HG02763 (cell line): ENCODE results near the gene CLSTN1.
"Not testable (repeated sequence)": the region's sequence is repeated elsewhere in the genome, so short reads cannot be mapped to it uniquely, and the experiment has no call there.

ENCODE experiments used
- ATAC-seq: cut with Tn5 transposase; IDR thresholded peaks from one replicate; pipeline ENCODE4 v1.9.1; 2021; ENCODE audit warnings: mild to moderate bottlenecking, moderate library complexity; ENCODE audit not compliant: unreplicated experiment

CLSTN1 gene

DNA sequence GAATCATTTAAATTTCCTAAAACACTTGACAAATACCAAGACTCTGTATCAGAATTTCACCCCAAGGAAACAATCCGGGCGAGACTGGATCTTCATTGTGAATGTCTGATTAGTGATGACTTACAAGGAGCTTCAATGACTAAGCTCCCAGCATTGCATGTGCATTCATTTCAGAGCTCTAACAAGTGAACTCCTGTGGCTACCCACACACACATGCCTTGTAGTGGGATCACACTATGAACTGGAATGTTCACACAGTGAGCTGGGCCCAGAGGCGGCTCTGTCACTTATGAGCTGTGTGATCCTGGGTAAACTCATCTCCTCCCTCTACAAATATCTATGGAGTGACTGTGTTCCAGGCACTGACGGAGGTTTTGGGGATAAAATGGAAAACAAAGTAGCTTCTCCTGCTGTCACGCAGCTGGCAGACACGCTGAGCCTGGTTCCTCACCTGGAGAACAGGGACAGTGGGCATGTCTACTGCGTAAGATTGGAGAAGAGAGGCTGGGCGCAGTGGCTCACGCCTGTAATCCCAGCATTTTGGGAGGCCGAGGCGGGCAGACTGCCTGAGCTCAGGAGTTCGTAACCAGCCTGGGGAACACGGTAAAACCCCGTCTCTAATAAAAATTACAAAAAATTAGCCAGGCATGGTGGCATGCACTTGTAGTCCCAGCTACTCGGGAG, 56.9 kb downstream of the CLSTN1 start:
- no peak for ATAC-seq

DNA sequence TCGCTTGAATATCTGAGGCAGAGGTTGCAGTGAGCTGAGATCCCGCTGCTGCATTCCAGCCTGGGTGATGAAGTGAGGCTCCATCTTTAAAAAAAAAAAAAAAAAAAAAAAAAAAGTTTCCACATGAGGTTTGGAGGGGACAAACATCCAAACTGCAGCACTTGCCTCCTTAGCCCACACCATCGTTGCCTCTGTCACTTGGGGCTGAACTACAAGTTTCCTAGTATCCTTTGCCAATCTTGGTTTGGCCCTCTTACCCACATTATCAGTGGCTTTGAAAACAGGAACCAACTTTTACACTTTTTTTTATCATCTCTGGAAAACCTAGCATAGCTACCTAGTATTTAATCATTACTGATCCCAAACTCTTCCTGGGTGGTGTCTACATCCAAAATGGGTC, 59.2 kb downstream of the CLSTN1 start:
- no peak for ATAC-seq

DNA sequence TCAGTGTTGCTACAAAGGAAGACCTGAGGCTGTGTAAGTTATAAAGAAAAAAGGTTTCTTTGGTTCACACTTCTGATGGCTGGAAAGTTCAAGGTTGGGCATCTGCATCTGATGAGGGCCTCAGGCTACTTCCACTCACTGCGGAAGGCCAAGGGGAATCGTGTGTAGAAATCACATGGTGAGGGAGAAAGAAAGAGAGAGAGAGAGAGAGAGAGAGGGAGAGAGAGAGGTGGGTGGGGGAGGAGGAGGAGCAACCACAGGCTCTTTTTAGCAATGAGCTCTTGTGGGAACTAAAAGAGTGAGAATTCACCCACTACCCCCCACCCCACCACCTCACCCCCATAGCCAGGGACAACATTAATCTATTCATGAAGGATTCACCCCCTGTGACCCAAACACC, 59.9 kb downstream of the CLSTN1 start:
- no peak for ATAC-seq

DNA sequence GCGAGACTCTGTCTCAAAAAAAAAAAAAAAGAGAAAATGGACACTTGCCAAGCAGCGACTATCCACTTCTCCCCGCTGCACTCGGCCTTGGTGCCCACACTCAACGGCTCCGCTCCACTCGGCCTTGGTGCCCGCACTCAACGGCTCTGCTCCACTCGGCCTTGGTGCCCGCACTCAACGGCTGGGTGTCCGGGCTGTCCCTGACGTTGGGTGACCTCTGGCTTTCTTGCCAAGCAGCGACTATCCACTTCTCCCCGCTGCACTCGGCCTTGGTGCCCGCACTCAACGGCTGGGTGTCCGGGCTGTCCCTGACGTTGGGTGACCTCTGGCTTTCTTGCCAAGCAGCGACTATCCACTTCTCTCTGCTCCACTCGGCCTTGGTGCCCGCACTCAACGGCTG, 61.3 kb downstream of the CLSTN1 start:
- not testable (repeated sequence) for ATAC-seq

DNA sequence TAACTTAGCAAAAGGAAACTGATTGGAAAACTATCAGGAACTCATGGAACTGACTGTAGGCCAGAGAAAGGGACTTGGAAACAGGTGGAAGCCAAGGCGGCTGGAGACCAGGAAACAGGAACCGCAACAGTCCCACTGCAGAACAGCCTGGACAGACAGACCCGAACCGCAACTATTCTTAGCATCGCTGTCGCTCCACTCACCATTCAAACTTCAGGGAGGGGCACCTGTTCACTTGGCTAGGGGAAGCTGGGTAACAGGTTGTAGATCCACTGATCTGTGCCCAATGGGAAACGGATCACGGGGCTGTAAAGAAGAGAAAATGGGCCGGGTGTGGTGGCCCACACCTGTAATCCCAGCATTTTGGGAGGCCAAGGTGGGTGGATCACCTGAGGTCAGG, 61.9 kb downstream of the CLSTN1 start:
- ATAC-seq = no peak

DNA sequence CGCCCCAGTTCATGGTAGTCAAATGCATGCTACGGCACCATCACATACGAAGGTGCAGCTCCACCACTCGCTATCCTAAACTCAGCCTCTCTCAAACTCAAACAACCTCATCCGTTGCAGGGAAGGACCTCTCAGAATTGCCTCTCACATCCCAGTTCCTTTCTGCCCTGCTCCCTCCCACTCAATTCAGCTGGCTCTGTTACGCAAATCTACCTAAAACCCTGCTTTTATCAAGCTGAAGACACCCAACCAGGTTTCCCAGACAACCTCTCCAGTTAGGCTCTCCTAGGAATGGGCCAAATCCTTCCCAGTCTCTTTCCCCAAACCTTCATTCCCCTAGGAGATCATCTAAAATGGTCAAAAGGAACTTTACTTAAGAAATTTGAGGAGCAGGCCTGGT, 62.9 kb downstream of the CLSTN1 start:
- no peak for ATAC-seq

DNA sequence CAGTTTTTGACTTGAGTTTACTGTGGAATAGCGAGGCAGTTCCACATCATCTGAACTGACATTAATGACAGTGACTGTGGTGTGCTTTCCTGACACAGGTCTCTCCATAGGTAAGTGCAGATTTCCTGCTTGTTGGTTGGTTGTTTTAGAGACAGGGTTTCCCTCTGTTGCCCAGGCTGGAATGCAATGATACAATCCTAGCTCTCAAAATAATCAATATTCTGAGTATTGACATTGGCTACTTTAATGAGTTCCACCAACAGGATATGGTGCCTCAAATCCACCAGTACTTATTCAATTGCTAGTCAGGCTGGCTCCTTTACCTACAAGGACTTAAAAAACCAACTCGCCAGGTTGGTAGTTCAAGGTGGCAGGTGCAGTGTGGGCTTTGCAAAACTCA, 63.8 kb downstream of the CLSTN1 start:
- no peak for ATAC-seq

DNA sequence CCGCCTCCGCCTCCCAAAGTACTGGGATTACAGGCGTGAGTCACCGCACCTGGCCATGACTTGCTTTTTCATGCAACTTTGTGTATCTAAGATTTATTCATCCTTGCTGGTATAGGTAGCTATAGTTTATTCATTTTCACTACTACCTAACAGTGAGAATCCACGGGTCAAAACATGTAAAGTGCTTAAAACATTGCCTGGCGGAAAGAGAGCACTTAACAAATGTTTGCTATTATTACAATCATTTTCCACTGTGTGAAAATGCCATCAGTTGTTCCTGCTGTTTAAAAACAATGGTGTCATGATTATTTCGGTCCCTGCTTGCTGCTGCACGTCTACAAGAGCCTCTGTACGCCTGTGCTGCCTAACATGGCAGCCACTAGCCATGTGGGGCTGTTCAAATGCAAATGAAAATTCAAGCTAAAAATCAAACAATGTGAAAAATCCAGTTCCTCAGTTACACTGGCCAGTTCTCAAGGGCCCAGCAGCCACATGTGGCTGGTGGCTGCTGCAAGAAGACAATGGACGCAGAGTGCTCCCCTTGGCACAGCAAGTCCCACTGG, 65.1 kb downstream of the CLSTN1 start:
- no peak for ATAC-seq

DNA sequence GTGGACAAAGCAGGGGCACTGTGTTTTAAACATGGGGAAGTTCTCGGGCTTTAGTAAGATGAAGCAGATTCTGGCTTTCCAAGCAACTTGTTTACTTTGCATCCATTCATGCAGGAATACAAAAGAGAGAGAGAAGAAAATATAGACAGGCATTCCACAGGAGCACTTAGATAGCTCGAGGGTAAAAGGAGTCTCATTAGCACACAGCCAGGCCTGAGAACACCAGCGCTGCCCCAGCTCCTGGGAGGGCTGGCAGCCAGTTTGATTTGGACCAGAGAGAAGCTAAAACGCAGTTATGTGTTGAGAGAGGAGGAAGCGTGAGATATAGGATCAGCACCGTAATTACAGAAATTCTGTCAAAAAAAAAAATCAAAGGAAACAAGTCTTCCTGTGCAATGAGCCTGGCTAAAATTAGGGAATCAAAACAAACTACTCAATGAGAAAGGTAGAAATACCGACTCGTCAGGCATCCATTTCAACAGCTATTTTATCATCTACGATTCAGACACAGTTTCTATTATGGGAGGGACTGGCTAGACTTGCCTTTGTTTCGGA, 68.2 kb downstream of the CLSTN1 start:
- no peak for ATAC-seq

DNA sequence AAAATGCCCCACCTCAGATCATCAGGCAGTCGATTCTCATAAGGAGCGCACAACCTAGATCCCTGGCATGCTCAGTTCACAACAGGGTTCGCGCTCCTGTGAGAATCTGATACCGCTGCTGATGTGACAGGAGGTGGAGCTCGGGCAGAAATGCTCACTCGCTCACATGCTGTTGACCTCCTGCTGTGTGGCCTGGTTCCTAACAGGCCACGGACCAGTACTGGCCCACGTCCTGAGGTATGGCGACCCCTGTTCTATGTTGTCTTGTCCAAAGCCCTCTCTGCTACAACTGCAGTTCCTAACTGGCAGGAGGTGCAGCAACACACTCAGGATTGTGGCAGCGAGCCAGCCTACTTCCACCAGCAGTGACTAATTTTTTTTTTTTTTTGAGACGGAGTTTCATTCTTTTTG, 70.6 kb downstream of the CLSTN1 start:
- ATAC-seq = no peak

DNA sequence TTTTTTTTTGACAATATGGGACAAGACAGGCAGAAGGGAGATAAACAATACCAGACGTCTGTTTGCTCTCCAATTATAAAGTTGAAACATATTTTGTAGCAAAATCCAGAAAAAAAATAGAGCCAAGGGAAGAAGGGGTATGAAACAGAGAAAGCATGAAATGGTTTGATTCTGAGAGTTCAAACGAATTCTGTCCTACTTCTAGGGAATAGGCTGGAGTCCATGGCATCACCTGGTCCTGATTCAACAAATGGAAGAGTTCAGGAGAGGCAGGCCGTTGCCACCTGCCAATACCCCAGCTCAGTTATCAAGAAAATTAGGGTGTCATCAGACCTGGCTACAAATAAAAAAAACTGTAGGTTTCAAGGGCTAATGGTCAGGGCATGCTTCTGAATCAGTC, 71.8 kb downstream of the CLSTN1 start:
- no peak for ATAC-seq

DNA sequence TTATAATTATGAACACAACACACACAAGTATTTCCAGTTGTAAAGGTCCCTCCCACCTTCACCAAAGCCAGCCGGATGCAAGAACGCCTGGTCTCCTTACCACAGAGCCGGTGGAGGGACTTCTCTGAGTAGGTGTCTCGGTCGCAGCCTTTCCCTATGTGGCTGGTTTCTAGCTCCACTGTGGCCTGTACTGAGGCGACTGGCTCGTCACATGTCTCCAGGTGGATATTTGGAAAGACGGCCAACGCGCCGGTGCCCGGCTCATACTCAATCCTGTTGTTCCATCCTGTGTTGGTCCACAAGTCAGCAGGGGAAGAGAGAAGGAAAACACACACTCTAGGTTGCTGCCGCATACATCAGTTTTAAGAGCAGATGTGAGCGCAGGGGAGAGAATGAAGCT, 74.4 kb downstream of the CLSTN1 start:
- no peak for ATAC-seq

DNA sequence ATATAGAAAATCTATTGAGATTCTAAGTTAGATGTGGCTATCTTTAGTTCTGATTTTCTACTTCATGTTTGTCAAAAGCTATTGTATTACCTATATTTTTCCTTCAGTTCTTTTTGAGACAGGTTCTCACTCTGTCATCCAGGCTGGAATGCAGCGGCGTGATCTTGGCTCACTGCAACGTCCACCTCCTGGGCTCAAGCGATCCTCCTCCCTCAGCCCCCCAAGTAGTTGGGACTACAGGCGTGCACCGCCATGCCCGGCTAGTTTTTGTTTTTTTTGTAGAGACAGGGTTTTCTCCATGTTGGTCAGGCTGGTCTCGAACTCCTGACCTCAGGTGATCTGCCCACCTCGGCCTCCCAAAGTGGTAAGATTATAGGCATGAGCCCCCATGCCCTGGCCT, 75.4 kb downstream of the CLSTN1 start:
- not testable (repeated sequence) for ATAC-seq

DNA sequence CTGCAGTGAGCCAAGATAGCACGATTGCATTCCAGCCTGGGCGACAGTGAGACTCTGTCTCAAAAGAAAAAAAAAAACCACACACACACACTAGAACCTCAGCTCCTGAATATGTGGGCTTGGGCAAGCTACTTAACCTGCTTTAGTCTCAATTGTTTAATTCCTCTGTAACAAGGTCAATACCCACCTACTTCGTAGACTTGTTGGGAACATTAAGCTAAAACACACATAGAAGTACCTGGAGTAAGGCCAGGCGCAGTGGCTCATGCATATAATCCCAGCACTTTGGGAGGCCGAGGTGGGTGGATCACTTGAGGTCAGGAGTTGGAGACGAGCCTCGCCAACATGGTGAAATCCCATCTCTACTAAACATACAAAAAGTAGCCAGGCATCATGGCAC, 77.1 kb downstream of the CLSTN1 start:
- no peak for ATAC-seq

DNA sequence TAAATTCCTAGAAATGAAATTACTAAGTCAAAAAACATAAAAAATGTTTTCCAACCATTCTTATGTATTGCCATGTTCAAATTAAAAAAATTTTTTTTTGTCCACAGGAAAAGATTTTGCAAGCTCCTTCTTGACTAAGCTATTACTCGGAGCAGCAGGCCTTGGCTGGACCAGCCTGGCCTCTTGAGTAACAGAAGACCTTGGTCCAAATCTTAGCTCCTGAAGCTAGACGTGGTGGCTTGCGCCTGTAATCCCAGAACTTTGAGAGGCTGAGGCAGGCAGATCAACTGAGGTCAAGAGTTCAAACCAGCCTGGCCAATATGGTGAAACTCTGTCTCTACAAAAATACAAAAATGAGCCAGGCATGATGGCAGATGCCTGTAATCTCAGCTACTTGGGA, 77.6 kb downstream of the CLSTN1 start:
- ATAC-seq = no peak

DNA sequence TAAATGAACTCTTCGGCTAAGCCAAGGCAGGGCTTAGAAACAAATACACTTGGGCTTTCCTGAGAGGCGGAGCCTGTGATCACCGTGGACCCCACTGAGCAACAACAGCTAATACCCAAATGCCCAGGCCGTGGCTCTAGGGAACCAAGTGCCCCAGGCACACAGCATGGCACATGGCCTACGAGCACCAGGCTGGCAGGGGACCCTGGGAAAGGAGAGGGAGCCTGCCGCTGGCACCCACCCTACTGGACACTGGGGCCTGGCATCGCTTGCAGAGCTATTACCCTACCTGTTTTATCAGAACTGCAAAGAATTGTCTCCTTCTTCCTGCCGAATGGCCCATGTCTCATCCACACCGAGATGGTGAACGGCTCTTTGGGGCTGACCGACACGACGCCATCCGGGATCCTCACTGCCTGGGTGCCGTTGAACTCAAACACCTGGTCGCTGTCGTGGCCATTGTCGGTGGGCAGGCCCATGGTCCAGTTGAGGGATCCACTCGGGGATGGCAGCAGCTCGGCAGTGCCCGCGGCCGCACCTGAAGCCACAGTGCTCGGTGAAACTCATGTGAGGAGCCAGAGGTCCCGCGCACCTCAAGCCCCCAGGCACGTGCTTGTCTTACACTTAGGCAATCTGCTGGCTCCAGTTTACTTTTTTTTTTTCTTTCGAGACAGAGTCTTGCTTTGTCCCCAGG, 79.5 kb downstream of the CLSTN1 start:
- ATAC-seq = no peak

DNA sequence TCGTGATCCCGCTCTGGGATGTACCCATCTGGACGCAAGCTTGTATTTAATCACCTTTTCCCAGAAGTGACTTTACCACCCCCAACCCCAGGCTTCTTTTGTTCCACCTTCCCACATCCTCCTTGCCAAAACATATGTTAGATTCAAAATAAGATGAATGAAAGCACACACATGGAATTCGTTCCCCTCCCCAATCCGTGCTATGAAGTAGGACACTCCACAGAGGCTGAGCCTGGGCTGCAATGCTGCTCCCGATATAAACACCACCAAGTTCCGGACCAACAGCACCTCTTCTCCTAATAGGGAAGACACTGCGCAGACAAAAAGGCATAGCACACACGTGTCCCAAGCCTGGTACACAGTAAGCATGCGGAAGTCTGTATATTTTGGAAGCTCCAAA, 86.1 kb downstream of the CLSTN1 start:
- no peak for ATAC-seq

DNA sequence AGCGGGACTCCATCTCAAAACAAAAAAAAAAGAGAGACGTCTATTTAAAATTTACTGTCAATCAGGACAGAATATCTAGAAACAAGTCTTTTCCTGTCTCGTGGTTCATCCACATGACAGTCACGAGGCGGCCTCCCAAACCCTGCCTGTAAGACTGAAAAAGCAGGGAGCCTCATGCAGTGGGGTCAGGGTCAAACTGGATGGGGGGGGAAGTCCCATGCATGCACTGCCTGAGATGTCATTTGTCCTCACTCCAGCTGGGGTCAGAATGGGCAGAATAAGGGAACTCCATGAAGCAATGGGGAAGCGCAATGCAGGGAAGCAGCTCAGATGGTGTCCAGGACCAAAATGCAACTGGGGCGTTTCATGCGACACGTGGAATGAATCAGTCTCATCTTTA, 86.7 kb downstream of the CLSTN1 start:
- ATAC-seq = no peak

DNA sequence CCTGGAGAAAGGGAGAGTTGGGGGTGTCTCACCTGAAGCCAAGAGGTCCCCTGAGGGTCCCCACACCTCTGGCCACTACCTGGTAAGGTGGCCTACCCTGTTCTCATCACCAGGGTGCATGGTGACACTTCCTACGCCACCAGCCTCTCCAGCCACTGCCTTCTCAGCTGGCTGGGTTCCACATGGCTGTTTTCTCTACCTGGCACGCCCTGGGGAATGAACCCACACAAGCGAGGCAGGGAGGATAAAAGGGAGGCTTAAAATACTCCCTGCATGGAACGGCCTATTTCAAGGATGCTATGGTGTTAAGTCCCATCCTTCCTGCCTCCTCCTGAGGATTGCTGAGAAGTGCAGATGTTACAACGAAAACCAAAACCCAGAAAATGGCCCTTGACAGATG, 87.5 kb downstream of the CLSTN1 start:
- ATAC-seq = no peak

DNA sequence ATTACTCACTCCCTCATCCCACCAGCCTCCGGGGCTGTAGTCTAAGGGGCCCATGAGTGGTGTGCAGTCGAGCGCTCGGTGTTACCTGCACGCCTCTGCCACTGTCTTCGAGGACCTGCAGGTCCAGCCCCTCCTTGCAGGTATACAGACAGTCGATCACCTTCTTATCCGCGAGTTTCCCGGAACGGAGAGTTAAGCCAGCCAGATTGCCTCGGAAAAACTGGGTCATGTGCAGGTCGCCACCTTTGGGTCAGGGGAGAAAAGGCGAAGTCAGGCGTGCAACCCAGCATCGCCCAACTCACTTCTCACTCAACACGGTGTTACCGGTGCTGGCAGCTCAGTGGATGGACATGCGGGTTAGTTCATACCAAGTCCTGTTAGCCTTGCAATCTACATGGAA, 88.0 kb downstream of the CLSTN1 start:
- ATAC-seq = no peak

DNA sequence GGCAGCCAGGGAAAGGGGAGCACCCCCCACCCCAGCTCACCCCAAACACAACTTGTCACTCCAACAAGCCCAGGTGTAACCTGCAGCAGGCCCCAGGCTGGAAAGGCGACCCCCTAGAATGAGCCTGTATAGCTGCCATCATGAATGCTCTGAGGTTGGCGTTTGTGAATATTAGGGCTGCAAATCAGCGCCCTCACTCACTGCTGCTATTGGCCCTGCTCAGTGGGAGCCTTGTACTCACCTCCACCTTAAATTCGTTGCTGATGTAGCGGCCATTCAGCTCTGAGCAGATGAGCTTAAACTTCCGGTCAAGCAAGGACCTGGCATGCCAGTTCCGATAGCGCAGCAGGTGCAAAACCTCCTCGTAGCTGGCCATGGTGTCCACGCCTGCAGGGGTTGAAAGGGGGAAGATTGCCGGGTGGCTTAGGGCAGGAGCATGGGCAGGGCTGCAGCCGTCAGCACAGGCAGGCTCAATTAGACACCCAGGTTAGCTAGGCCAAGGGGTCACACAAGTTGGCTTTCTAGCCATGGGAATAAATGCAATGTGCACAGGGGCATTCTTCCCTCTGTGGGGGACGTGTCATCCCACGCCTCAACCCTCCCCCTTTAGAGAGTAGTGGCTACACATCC, 90.5 kb downstream of the CLSTN1 start:
- no peak for ATAC-seq
